ENCODE data around the gene CHAF1B. TPM values are rescaled to one million over a fixed set of nuclear protein-coding genes. Genes with fewer than 3 reads are reported as not detected.

The CHAF1B gene
- total and polyA plus RNA-seq, 9 of the 15 experiments (the other 6 are each of a cell fraction or from before 2014, with no cell fraction given): 7.5 to 36.8 (median 21.0) TPM

- TF ChIP-seq PHF8 (IDR thresholded peaks at IDR 0.05; ENCODE audit: borderline replicate concordance, low read length) (peak; percentile 79; the same call in 1 of the 2 replicates), STAG1 (CRISPR knock-in tag; IDR thresholded peaks at IDR 0.05; ENCODE audit: borderline replicate concordance) (no peak), RBFOX2 (IDR thresholded peaks at IDR 0.05; ENCODE audit: low read depth, low read length) (peak; percentile 86), MAFG (tag; conservative IDR thresholded peaks at IDR 0.05) (no peak), EP400 (IDR thresholded peaks at IDR 0.05) (no peak; the same call in 1 of the 2 replicates), ZBTB12 (CRISPR knock-in tag; IDR thresholded peaks at IDR 0.05) (no peak), ZNF785 (CRISPR knock-in tag; IDR thresholded peaks at IDR 0.05) (no peak), RERE (CRISPR knock-in tag; IDR thresholded peaks at IDR 0.05; ENCODE audit: borderline replicate concordance) (no peak), SIN3B (IDR thresholded peaks at IDR 0.05; ENCODE audit: low read depth) (peak; percentile 83), KDM1A (IDR thresholded peaks at IDR 0.05) (no peak), NFE2 (IDR thresholded peaks at IDR 0.05; ENCODE audit: low read depth) (no peak), CREBBP (IDR thresholded peaks at IDR 0.05; ENCODE audit: low read depth, low read length) (no peak), ZNF282 (CRISPR knock-in tag; IDR thresholded peaks at IDR 0.05) (no peak), SREBF2 (CRISPR knock-in tag; IDR thresholded peaks at IDR 0.05) (no peak), ZNF174 (CRISPR knock-in tag; IDR thresholded peaks at IDR 0.05) (no peak), RFX7 (CRISPR knock-in tag; IDR thresholded peaks at IDR 0.05) (no peak), CCAR2 (IDR thresholded peaks at IDR 0.05; ENCODE audit: low read depth, low read length) (no peak), ARHGAP35 (IDR thresholded peaks at IDR 0.05; ENCODE audit: partially characterized antibody) (no peak), ATF4 (CRISPR knock-in tag; IDR thresholded peaks at IDR 0.05) (no peak)
Measured at GRCh38 chr21:36385233-36386030, at the start of gene CHAF1B (continued).
